Thyroid gland (tissue), 4 donors: ENCODE measurements around the gene PCDHB12. TPM values are rescaled to one million over a fixed set of nuclear protein-coding genes. Genes with fewer than 3 reads are reported as not detected.
A peak's percentile ranks its signal among the peaks of the same experiment; 100 is the strongest.
"Not testable (repeated sequence)": the region's sequence is repeated elsewhere in the genome, so short reads cannot be mapped to it uniquely, and the experiment has no call there.

Source experiments
- DNase-seq, 2 donors: peaks; one replicate each; pipeline ENCODE4 v3.0.0-alpha.2; 2019
- H3K27ac ChIP-seq, 3 donors: fragments of 200-600 bp; sonication (generic); 1 replicate in 2 of 3; 2 replicates in 1 of 3; pipeline ENCODE4 v1.5.1; 2016 to 2019; ENCODE audit warnings: mild to moderate bottlenecking in 1 of 3, moderate library complexity in 1 of 3
- H3K27me3 ChIP-seq: fragments of 200-600 bp; sonication (generic); one replicate; pipeline ENCODE4 v1.5.1; 2019
- H3K36me3 ChIP-seq, 2 donors: fragments of 200-600 bp; sonication (generic); one replicate each; pipeline ENCODE4 v1.5.1; 2016 to 2019
- H3K4me1 ChIP-seq, 2 donors: fragments of 200-600 bp; sonication (generic); one replicate each; pipeline ENCODE4 v1.5.1; 2017 to 2019
- H3K4me3 ChIP-seq, 3 donors: fragments of 200-600 bp; sonication (generic); replicated peaks in 1 of 3; 1 replicate in 2 of 3; 2 replicates in 1 of 3; pipeline ENCODE4 v1.5.1; 2016; ENCODE audit warnings: mild to moderate bottlenecking in 1 of 3
- H3K9me3 ChIP-seq: fragments of 200-600 bp; sonication (generic); one replicate; pipeline ENCODE4 v1.5.1; 2017
- POLR2A ChIP-seq, 2 donors: fragments of 450-650 bp; IDR thresholded peaks; one replicate each; pipeline ENCODE4 v1.6.1; 2017; ENCODE audit warnings: antibody characterized with exemption in 2 of 2, mild to moderate bottlenecking in 2 of 2, moderate library complexity in 1 of 2
- WGBS, 2 donors: methylation state at CpG; one replicate each; pipeline ENCODE4 v1.1.5; 2017; 5-methylcytosine and 5-hydroxymethylcytosine counted together
- intact Hi-C: fragments of 100-400 bp; cut with DNase I; formaldehyde crosslinking; loops from one replicate; pipeline ENCODE4 v1.15.1; 2023
- total RNA-seq, 4 donors: library from RNA; depleted of rRNA; stranded (reverse); fragments of >200 nt; gene quantifications; one replicate each; pipeline ENCODE4 v1.2.3, GENCODE V29; 2016
- TF ChIP-seq, protein P1 (sequence below), 6 experiments: fragments of 200-600 bp in 3 of 6; fragments of 450-650 bp in 3 of 6; sonication (generic) in 3 of 6; IDR thresholded peaks; one replicate each; pipeline ENCODE4 v1.5.1; 2016 to 2019; ENCODE audit warnings: antibody characterized with exemption in 6 of 6, mild to moderate bottlenecking in 2 of 6, inconsistent platforms in 1 of 6, moderate library complexity in 1 of 6

The PCDHB12 gene
- total RNA-seq, 4 donors from 2014 or later: 1.1 to 3.6 (median 2.4) TPM

DNA sequence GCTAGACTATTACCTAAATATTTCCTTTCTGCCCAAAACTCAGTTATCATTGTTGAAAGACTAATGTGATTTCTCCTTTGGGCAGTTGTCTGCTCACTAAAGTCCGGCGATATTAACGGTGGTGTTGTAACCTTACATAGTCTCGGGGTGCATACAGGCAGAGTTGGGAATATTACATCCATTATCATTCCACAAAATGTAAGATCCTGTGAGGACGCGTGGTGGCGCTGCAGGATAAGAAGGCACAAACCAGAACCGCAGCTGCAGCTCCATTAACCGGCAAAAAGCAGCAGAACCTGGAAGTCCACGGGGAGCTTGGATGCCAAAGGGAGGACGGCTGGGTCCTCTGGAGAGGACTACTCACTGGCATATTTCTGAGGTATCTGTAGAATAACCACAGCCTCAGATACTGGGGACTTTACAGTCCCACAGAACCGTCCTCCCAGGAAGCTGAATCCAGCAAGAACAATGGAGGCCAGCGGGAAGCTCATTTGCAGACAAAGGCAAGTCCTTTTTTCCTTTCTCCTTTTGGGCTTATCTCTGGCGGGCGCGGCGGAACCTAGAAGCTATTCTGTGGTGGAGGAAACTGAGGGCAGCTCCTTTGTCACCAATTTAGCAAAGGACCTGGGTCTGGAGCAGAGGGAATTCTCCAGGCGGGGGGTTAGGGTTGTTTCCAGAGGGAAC is 5.3 kb downstream of the PCDHB12 start, which contains the start of gene PCDHB13:
Gene PCDHB13 (plus strand): TSS at position 264 of the 684 bp plus-strand sequence. CDS start 205 bp downstream, at position 469.
- H3K36me3 ChIP-seq, H3K4me3 ChIP-seq, H3K9me3 ChIP-seq, intact Hi-C loops, H3K27me3 ChIP-seq, H3K4me1 ChIP-seq, H3K27ac ChIP-seq: not testable (repeated sequence)
- TF ChIP-seq, protein P1, sequence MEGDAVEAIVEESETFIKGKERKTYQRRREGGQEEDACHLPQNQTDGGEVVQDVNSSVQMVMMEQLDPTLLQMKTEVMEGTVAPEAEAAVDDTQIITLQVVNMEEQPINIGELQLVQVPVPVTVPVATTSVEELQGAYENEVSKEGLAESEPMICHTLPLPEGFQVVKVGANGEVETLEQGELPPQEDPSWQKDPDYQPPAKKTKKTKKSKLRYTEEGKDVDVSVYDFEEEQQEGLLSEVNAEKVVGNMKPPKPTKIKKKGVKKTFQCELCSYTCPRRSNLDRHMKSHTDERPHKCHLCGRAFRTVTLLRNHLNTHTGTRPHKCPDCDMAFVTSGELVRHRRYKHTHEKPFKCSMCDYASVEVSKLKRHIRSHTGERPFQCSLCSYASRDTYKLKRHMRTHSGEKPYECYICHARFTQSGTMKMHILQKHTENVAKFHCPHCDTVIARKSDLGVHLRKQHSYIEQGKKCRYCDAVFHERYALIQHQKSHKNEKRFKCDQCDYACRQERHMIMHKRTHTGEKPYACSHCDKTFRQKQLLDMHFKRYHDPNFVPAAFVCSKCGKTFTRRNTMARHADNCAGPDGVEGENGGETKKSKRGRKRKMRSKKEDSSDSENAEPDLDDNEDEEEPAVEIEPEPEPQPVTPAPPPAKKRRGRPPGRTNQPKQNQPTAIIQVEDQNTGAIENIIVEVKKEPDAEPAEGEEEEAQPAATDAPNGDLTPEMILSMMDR (IDR thresholded peaks at IDR 0.05): peak in 3 of 6 experiments; percentile 35 to 43 (median 40)
- DNase-seq: peak; percentile 29 to 54
- 8 to 13% methylated on average over 11 to 12 of the region's 18 CpGs for WGBS, 2 donors

DNA sequence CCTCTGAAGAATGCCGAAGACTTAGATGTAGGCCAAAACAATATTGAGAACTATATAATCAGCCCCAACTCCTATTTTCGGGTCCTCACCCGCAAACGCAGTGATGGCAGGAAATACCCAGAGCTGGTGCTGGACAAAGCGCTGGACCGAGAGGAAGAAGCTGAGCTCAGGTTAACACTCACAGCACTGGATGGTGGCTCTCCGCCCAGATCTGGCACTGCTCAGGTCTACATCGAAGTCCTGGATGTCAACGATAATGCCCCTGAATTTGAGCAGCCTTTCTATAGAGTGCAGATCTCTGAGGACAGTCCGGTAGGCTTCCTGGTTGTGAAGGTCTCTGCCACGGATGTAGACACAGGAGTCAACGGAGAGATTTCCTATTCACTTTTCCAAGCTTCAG is 6.1 kb downstream of the PCDHB12 start:
- H3K4me3 ChIP-seq, H3K4me1 ChIP-seq, DNase-seq, H3K36me3 ChIP-seq, H3K27ac ChIP-seq, H3K9me3 ChIP-seq, intact Hi-C loops, H3K27me3 ChIP-seq: not testable (repeated sequence)
- 44 to 67% methylated on average over 11 to 12 of the region's 12 CpGs for WGBS, 2 donors

DNA sequence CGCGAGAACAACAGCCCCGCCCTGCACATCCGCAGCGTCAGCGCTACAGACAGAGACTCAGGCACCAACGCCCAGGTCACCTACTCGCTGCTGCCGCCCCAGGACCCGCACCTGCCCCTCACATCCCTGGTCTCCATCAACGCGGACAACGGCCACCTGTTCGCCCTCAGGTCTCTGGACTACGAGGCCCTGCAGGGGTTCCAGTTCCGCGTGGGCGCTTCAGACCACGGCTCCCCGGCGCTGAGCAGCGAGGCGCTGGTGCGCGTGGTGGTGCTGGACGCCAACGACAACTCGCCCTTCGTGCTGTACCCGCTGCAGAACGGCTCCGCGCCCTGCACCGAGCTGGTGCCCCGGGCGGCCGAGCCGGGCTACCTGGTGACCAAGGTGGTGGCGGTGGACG is 7.0 kb downstream of the PCDHB12 start:
- intact Hi-C loops, H3K4me1 ChIP-seq, DNase-seq: not testable (repeated sequence)

DNA sequence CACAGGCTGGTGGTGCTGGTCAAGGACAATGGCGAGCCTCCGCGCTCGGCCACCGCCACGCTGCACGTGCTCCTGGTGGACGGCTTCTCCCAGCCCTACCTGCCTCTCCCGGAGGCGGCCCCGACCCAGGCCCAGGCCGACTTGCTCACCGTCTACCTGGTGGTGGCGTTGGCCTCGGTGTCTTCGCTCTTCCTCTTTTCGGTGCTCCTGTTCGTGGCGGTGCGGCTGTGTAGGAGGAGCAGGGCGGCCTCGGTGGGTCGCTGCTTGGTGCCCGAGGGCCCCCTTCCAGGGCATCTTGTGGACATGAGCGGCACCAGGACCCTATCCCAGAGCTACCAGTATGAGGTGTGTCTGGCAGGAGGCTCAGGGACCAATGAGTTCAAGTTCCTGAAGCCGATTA is 7.5 kb downstream of the PCDHB12 start:
- H3K9me3 ChIP-seq, H3K27me3 ChIP-seq, H3K4me1 ChIP-seq, intact Hi-C loops, H3K27ac ChIP-seq, H3K4me3 ChIP-seq, H3K36me3 ChIP-seq, DNase-seq: not testable (repeated sequence)
- 38 to 44% methylated on average over 2 to 9 of the region's 26 CpGs for WGBS, 2 donors

More for the DNA sequence above, 7.0 kb downstream of the PCDHB12 start:
- H3K27ac ChIP-seq, H3K4me3 ChIP-seq, H3K27me3 ChIP-seq, H3K36me3 ChIP-seq, H3K9me3 ChIP-seq: not testable (repeated sequence)
- WGBS, 2 donors: 14 to 37% methylated on average over 9 to 10 of the region's 40 CpGs

DNA sequence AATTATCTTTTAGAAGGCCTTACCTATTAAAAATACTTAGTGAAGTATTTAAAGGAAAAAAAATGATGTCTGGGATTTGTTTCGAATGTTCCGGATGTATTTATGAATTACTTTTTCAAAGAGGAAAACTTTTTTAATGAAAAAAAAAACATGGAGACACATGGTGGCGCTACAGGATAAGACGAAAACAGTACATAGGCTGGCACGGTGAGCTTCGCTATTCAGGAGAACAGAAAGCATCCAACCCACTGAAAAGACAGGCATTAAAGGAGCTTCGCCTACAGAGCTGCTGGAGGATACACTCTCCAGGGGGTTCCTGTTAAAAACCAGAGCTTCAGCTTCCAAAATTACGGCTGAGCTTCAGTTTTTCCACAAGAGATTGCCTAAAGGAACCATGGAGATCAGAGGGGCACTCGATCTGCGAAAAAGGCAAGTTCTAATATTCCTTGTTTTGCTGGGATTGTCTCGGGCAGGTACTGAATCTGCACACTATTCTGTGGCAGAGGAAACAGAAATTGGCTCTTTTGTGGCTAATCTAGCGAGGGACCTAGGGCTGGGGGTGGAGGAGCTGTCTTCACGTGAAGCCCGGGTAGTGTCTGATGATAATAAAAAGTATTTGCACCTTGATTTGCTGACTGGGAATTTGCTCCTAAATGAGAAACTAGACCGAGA is 14.7 kb downstream of the PCDHB12 start, which contains the start of gene PCDHB14:
Gene PCDHB14 (plus strand): TSS at position 232 of the 672 bp plus-strand sequence. CDS start 163 bp downstream, at position 395.
- H3K4me3 ChIP-seq: no peak within 1 kb of the TSS
- H3K27me3 ChIP-seq: no peaks in the 10 kb centered on the region
- no peaks in the 10 kb centered on the region for H3K9me3 ChIP-seq
- TF ChIP-seq, protein P1 (IDR thresholded peaks at IDR 0.05): no peak
- TF ChIP-seq POLR2A (IDR thresholded peaks at IDR 0.05): no peak
- no peak within 1 kb of the TSS for H3K27ac ChIP-seq
- intact Hi-C loops: no loop called here
- H3K4me1 ChIP-seq: no peaks in the 10 kb centered on the region
- H3K36me3 ChIP-seq: no peaks in the 10 kb centered on the region
- 26 to 32% methylated on average over 14 to 15 of the region's 15 CpGs for WGBS, 2 donors
- no peak for DNase-seq

DNA sequence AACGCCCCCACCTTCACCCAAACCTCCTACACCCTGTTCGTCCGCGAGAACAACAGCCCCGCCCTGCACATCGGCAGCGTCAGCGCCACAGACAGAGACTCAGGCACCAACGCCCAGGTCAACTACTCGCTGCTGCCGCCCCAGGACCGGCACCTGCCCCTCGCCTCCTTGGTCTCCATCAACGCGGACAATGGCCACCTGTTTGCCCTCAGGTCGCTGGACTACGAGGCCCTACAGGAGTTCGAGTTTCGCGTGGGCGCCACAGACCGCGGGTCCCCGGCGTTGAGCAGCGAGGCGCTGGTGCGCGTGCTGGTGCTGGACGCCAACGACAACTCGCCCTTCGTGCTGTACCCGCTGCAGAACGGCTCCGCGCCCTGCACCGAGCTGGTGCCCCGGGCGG is 16.3 kb downstream of the PCDHB12 start:
- 7 to 9% methylated on average over 4 to 8 of the region's 40 CpGs for WGBS, 2 donors
- H3K4me1 ChIP-seq, H3K27me3 ChIP-seq, H3K27ac ChIP-seq, H3K36me3 ChIP-seq, DNase-seq, intact Hi-C loops, H3K9me3 ChIP-seq, H3K4me3 ChIP-seq: not testable (repeated sequence)

DNA sequence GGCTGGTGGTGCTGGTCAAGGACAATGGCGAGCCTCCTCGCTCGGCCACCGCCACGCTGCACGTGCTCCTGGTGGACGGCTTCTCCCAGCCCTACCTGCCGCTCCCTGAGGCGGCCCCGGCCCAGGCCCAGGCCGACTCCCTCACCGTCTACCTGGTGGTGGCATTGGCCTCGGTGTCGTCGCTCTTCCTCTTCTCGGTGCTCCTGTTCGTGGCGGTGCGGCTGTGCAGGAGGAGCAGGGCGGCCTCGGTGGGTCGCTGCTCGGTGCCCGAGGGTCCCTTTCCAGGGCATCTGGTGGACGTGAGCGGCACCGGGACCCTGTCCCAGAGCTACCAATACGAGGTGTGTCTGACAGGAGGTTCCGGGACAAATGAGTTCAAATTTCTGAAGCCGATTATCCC is 16.9 kb downstream of the PCDHB12 start:
- H3K9me3 ChIP-seq, H3K4me3 ChIP-seq, H3K36me3 ChIP-seq, H3K4me1 ChIP-seq, H3K27ac ChIP-seq, DNase-seq, H3K27me3 ChIP-seq, intact Hi-C loops: not testable (repeated sequence)
- 25 to 32% methylated on average over 14 to 17 of the region's 30 CpGs for WGBS, 2 donors
